Erythroblast (primary cell): ENCODE measurements around the gene PCID2.

Experiments used
- GATA1 ChIP-seq: IDR thresholded peaks from 2 replicates; pipeline ENCODE4 v1.6.1; 2011; ENCODE audit warnings: low read depth, mild to moderate bottlenecking, control low read depth, low read length, moderate library complexity
- POLR2A ChIP-seq: IDR thresholded peaks from 2 replicates; pipeline ENCODE4 v1.6.1; 2011; ENCODE audit warnings: mild to moderate bottlenecking, low read length

DNA sequence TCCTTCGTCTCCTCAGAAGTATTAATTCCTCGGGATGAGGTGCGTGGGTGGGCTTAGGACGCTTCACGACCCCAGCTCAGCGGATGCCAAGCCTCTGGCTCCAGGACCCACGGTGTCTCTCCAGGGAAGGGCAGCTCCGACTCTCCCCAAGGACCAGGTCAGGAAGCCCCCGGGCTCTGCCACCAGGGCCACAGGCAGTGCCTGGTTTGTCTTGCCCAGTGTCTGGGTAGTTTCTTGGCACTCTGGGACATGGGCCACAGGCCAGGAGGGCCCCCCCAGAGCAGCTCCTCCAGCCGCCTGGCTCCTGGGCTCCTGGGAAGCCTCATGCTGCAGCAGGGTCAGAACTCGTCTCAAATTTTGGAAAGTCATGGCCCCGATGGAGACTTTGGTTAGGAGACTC lies 47.5 kb downstream of the PCID2 start:
- TF ChIP-seq POLR2A (no peak), GATA1 (no peak)
